Measurements from ENCODE around the gene PRM3.
A peak's percentile ranks its signal among the peaks of the same experiment; 100 is the strongest.

PRM3 gene

GRCh38 chr16:11272921-11273720 lies at the start of gene PRM3:
PRM3 (minus strand) TSS chr16:11273629; CDS start chr16:11273595, 34 bp downstream.
- DNase-seq, result no peak

- no peak for DNase-seq
These were observed 49.4 kb upstream of the PRM3 start for GRCh38 chr16:11322823-11323222.

GRCh38 chr16:11321662-11322061 lies 48.2 kb upstream of the PRM3 start:
- no peak for DNase-seq

GRCh38 chr16:11320170-11320569 lies 46.7 kb upstream of the PRM3 start:
- DNase-seq, result no peak

- DNase-seq, result no peak
These were observed 46.2 kb upstream of the PRM3 start for GRCh38 chr16:11319529-11320146.

GRCh38 chr16:11318817-11319216 lies 45.4 kb upstream of the PRM3 start:
- DNase-seq, result no peak

- DNase-seq, result no peak
These were observed 43.0 kb upstream of the PRM3 start for GRCh38 chr16:11316331-11317015.

- DNase-seq, result no peak
These were observed 42.1 kb upstream of the PRM3 start for GRCh38 chr16:11315510-11315909.

- no peak for DNase-seq
These were observed 41.0 kb upstream of the PRM3 start for GRCh38 chr16:11314309-11314894.

- no peak for DNase-seq
These were observed 40.3 kb upstream of the PRM3 start for GRCh38 chr16:11313493-11314308.

GRCh38 chr16:11312718-11313492 lies 39.5 kb upstream of the PRM3 start:
- no peak for DNase-seq

- DNase-seq, result peak; percentile 57
These were observed 37.6 kb upstream of the PRM3 start for GRCh38 chr16:11310997-11311561.

- DNase-seq, result no peak
These were observed 37.2 kb upstream of the PRM3 start for GRCh38 chr16:11310634-11310977.

GRCh38 chr16:11309895-11310633 lies 36.6 kb upstream of the PRM3 start:
- DNase-seq, result no peak

- DNase-seq, result no peak
These were observed 35.3 kb upstream of the PRM3 start for GRCh38 chr16:11308493-11309283.

- DNase-seq, result no peak
These were observed 34.4 kb upstream of the PRM3 start for GRCh38 chr16:11307639-11308492.

- no peak for DNase-seq
These were observed 33.7 kb upstream of the PRM3 start for GRCh38 chr16:11306997-11307638.

- DNase-seq, result no peak
These were observed 33.0 kb upstream of the PRM3 start for GRCh38 chr16:11306381-11306780.
